SK-N-DZ (cell line): Measurements from ENCODE around the gene MRPS5. TPM values are rescaled to one million over a fixed set of nuclear protein-coding genes. Genes with fewer than 3 reads are reported as not detected.
"Not testable (repeated sequence)": the region's sequence is repeated elsewhere in the genome, so short reads cannot be mapped to it uniquely, and the experiment has no call there.

Experiments
- DNase-seq: peaks from one replicate; pipeline ENCODE4 v3.0.0-alpha.2; 2015; ENCODE audit warnings: low spot score
- polyA plus RNA-seq, 2 experiments: library from polyadenylated mRNA; depleted of rRNA; stranded (reverse); fragments of >200 nt; gene quantifications; 2 replicates each; pipeline ENCODE4 v1.2.3, GENCODE V29; 2014

Gene MRPS5
- 87.7 and 91.8 TPM in 2 replicates for polyA plus RNA-seq (2014; cell fraction: cytosol; rRNA removed)
- polyA plus RNA-seq (2014; cell fraction: nucleus; rRNA removed), result 107 and 116 TPM in 2 replicates

DNA sequence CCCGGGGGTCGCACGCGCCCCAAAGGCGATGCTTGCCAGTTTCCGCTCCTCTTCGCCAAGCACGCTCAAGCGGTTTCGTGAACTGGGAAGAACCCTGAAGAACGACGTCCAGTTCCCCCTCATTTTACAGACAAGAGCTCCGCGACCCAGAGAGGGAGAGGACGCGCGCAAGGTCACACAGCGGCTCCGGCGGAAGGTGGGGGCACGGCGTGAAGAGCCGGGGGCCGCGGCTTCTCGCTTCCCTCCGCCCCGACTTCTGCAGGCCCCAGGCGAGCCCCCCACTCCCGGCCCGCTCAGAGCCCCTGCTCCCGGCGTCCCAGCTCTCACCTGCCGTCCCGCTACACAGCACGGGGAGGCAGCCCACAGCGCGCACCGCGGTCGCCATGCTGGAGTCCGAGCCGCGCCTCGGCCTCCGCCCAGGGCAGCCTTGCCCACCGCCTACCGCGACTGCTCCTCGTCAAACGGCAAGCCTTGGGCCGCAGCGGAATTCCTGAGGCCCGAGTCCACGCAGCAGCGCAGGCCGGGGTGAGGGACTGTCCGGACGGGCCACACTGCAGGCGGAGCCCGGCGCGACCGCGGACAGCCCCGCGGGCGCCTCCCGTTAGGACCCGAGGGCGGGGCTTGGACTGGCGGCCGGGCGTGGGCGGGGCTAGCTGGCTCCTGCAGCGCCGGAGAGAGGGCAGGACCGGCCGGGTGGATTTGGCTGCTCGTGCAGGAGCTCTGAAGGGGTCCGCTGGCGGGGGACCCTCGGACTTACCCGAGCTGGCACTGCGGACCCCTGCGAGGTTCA lies at the start of gene MRPS5:
TSS of gene MRPS5 (minus strand) at position 402 of the 790 bp plus-strand sequence. CDS start at position 385, 17 bp downstream.
- peak; percentile 79 for DNase-seq

DNA sequence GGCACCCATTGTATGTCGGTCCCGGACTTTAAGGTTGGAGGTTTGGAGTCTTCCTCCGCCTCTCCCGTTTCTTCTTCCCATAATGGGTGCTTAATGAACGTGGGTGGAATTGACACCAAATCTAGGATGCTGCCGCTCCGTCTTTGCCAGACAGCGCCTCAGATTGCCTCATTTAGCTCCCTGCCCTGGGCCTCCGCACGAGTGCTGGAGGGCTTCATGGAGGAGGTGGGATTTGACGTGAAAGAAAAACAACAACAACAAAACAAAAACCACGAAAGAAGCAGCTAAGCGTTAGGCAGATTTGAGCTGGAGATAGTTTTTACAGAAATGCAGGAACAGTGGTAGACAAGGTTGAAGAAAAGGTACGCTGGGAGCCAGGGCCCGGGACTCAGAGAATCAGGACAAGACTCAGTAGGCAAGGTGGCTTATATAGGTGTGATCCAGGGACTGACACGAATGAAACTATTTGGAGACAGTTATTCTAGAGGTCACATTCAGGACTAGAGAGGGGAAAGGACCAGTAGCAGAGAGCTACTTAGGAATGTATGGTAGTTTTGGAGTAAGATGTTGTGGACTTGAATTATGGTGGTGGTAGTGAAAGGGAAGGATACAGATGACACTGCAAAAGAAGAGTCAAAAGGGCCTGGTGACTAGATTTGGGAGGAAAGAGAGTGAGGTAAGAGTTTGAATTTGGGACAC lies 44.6 kb upstream of the MRPS5 start:
- no peak for DNase-seq

DNA sequence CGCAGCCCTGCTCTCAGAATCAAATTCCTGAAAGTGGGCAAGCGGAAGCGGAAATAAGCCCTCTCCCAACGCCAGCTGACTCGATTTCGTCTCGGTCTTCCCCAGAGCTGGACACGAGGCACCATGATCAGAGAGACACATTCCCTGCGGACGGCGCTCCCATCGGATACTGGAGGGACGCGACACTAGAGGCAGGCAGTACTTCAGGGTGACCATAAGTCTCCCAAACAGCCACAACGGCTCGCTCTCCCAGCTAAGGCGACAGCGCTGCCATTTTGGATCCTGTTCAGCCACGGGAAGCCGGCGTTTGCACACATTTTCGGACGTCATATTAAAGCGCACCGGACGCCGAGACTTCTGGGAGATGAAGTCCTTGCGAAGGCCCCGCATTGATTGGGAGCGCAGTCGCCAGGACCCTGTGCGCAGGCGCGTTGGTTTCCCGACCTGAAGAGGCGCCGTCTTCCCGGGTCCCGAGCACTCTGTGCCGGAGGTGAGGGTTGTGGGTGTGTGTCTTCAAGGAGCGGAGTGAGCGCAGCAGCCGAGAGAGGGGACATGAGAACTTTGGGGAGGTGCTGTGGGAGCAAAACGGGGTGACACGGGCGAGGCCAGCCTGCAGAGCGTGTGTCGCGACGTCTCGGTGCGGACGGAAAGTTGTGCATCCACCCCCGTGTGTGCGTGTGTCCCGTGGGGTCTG lies 43.9 kb upstream of the MRPS5 start, which contains the start of gene ZNF2:
TSS of gene ZNF2 (plus strand) at position 439 of the 694 bp plus-strand sequence. CDS start 10,418 bp downstream, outside the sequence.
- DNase-seq, result peak; percentile 97

DNA sequence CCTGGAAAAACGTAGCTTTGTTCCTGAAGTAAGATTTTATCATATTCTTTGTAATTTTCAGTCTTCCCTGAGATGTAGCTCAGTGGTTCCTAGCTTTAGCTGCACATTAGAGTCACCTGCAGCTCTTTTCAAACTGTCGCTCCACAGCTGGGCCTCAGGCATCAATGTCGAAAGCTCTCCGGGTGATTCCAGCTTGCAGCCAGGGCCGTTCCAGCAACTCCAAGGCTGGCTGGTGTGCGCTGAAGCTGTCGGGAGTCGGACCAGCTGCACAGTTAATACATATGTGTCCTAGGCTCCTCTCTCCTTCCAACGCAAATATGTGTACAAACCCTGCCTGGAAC lies 43.4 kb upstream of the MRPS5 start:
- no peak for DNase-seq

DNA sequence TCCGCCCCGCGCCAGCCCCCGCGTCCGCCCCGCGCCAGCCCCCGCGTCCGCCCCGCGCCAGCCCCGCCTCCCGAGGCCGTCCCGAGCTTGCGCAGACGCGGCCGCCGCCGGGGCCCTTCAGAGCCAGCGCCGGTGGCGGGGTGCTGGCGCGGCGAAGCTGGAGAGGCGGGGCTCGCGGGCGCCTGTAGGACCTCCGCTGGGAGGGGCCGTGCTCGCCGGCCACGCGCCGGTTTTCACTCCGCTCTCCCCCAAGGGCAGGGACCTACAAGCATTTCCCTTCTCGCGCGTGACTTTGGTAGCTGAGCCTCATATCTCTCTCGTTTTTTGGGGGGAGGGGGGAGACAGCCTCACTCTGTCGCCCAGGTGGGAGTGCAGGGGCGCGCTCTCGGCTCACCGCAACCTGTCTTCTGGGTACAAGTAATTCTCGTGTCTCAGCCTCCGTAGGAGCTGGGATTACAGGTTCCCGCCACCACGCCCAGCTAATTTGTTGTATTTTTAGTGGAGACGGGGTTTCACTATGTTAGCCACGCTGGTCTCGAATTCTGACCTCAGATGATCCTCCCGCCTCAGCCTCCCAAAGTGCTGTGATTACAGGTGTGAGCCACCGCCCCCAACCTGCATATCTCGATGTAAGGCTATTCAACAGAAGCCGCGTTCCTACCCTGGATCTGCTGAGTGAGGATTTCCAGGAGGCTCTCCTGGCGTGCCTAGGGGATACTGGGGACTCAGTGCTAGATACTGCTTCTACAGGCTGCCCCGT lies 38.3 kb upstream of the MRPS5 start, which contains the start of gene ZNF514:
TSS of gene ZNF514 (minus strand) at position 159 of the 760 bp plus-strand sequence. CDS start 6,595 bp downstream, outside the sequence.
- DNase-seq, result peak; percentile 70

DNA sequence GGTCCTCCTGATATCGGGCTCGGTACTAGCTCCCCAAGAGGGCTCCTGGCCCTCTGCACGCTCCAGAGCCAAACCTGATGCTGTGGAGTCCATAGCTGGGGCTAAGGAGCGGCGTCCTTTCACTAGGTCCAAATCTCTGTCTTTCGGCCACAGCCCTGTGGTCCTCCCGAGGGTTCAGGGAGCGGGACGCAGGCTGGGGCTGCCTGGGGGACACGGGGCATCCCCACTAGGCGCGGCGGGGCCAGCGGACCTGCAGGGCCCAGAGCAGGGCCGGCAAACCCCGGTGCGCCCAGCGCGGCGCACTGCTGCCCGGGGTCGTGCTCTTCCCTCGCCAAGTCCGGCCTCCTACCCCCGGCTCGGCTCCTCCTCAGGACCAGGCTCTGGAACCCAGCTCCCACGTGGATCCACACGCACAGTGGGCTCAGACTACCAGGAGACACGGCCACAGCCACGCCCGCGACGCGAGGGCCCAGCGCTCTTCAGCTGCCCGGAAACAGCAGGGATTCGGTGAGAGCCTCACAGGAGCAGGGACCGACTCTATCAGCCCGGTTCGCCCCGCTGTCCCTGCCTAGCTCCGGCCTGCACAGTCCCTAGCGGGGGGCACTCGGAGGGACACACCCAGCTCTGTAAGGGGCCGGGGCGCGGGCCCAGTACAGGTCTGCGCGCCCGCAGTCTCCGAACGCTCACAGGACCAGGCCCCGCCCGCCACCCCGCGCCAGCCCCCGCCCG lies 37.4 kb upstream of the MRPS5 start:
- DNase-seq, result peak; percentile 31

DNA sequence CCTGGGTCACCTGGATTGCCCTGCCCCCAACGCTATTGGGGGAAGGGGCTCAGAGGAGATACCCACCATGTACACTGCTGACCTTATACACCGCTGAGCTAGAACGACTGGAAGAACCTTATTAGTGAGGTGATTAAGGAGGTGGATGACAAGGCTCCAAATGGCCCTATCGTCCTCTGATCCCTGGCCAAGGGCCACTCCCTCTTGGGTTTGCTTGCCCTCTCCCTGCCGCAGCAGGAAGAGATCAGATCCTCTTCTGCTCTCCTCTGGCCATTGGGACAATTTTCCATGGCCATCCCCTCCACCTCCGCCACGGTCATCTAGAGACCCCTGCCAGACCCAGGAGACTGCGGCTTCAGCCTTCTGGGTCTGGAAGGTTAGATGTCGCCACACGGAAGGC lies 36.8 kb upstream of the MRPS5 start:
- peak; percentile 14 for DNase-seq

DNA sequence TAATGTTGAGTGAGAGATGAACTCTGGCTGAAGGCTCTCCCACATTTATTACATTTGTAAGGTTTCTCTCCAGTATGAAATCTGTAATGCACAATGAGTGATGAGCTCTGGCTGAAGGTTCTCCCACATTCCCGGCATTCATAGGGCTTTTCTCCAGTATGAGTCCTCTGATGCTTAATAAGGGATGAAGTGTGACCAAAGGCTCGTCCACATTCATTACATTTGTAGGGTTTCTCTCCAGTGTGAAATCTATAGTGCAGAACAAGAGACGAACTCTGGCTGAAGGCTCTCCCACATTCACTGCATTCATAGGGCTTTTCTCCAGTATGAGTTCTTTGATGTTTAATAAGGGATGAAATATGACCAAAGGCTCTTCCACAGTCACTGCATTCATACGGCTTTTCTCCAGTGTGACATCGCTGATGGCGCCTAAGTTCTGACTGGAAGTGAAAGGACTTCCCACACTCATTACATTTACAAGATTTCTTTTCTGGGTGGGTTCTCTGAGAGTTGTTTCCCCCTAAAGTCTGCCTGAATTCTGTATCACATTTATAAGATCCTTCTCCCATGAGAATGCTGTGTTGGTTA lies 27.9 kb upstream of the MRPS5 start:
- no peak for DNase-seq

DNA sequence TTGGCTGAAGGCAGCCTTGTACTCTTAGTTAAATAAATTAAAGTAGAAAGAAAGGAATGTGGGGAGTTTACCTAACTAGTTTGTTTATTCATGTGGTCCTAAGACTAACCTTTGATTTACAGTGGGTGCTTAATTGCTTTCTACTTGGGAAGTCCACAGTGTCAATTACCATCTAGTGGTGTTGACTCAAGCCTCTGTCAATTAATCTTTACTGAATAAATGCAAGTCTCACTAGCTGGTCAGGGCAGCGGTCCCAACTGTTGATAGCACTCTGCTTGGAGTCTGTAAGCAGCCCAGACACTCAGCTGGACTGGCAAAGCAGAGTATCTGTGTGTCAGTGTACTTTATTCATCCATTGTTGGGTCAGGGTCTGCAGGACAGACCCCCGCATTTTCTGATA lies 22.2 kb upstream of the MRPS5 start:
- DNase-seq, result no peak

DNA sequence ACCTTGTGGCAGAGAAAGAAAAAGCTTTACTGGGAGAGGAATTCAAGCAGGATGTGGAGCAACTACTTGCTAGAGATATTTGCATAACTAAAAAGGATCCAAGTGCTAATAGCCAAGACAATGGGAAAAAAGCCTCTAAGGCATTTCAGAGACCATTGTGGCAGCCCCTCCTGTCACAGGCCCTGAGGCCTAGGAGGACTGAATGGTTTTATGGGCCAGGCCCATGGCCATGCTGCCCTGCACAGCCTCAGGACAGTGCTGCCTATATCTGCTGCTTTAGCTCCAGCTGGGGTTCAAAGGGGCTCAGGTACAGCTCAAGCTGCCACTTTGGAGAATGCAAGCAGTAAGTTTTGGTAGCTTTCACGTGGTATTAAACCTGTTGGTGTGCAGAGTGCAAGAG lies 17.1 kb upstream of the MRPS5 start:
- DNase-seq, result no peak

DNA sequence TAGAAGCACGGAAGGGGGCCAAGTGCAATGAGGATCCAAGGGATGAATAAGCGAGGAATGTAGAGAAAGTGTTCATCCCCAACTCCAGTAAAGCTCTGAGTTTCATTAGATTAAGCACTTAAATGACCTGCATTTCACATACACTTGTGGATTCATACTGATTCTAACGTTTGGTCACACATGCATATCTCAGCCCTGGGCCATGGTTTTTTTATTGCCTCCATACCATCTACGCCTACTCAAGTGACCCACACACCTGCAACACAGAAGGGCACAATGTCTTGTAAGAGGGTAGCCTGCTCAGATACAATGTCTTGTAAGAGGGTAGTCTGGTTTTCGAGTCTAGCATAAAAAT lies 566 bp upstream of the MRPS5 start:
- no peak for DNase-seq

DNA sequence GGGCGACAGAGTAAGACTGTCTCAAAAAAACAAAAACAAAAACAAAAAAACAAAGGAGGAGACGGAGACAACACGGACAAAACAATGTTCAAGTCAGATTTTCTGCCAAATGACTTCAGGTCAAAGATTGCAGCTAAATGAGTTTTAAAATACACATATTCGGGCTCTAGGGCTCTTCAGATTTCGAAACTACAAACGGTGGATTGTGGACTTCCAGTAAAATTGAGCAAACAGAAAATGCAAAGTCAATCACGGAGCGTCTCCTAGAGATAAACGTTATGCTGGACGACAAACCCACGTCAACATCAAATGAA lies 558 bp downstream of the MRPS5 start:
- no peak for DNase-seq

DNA sequence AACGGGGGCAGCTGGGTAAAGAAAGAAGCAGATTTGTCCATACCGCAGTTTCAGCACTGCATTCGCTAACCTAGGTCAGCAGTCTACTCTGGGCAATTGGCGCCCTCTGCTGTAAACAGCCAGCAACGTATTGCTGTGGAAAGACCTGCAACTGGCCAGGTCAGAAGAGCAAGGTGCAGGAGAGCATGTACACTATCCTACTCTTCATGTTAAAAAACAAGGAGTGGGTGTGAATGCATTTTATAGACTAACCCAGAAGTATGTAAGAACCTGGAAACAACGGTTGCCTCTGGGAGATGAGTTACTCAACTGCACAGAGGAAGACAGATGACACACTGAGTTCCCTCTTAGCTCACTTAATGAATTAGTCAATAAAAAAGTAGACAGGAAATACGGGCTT lies 6.2 kb downstream of the MRPS5 start:
- DNase-seq, result peak; percentile 61

DNA sequence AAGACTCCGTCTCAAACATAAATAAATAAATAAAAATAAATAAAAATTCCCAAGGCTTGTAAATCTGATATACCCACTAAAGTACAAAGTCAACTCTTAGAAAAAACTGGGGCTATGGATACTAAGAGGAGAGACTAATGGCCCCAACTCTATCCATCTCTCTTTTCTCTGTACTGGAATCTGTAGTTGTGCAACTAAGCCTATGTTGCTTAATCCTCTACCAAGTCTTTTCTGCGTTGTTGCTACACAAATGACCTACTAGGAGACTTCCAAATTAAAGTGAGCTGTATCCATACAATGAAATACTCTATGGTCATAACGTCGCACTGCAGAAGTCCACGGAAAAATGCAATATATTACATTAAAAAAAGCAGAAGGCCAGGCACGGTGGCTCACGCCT lies 8.1 kb downstream of the MRPS5 start:
- no peak for DNase-seq

DNA sequence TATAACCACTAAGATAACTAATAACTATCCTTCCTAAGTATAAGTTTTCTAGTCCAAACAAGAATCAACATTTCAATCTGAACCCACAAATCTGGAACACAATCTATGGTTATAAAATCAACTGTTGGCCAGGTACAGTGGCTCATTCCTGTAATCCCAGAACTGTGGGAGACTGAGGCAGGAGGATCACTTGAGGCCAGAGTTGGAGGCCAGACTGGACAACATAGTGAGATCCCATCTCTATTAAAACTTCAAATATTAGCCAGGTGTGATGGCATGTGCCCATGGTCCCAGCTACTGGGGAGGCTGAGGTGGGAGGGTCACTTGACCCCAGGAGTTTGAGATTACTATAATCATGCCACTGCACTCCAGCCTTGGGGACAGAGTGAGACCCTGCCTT lies 11.2 kb downstream of the MRPS5 start:
- no peak for DNase-seq

DNA sequence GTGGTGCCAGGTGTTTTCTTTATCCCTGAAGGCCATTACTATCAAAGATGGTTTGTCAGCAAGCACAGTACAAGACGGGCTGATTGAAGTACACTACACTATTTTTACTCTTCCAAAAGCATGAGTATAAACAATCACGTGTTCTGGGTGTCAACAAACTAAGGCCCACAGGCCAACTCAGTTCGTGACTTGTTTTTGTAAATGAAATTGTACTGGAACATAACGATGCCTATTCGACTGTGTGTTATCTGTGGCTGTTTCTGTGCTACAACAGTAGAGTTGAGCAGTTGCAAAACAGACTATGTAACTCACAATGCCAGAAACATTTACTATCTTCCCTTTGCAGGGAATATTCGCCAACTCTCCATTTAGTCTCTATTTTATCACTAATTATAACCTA lies 12.3 kb downstream of the MRPS5 start:
- DNase-seq, result no peak

DNA sequence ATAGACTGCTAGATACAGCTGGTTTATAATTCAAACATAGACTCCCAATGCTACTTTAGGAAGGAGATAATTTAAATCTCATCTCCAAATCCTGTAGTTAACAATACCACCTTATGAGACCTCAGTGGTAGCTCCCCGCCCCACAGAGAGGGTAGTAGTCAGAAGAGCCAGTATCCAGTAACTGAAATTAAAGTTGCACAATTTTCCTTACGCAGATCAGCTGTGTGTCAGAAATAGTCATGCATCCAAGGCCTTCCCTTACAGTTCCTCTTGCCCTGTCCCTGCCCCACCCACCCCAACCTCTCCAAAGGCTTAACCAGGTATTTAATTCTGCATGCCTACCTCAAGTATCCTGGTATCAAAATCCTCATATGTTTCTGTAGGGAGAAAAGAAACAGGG lies 15.5 kb downstream of the MRPS5 start:
- DNase-seq, result no peak

DNA sequence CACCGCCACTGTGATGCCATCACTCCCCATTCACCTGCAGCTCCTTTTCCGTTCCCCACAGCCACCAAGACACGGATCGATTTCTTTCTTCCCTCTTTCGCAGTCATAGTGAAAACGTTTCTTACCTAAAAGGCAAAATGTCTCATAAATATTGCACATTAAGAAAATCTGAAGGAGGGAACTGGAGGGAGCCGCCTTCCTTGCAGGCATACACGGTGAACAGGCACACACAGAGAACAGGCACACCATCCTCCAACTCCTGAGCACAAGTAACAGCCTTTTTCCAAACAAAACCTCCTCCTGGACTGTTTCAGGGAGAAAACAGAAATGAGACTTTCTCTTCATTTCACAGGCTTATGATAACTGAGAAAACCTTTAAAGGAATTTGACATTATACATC lies 17.0 kb downstream of the MRPS5 start:
- DNase-seq, result no peak

DNA sequence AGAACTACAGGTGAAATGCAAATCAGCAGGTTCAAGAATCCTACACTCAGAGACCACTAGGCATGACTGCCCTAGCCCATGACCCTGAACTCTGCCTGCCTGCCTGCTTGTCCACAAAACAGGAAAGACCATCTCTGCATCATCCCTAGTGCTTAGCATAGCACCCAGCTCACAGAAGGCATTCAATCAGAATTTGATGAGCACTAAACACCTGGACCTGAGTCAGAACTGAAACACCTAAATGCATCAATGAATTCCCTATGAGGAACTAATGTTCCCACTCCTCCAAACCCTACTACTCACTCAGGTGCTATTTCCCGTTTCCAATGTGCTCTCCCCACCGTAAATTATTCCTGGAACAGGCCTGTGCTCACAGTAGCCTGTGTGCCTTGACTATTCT lies 21.7 kb downstream of the MRPS5 start:
- no peak for DNase-seq

DNA sequence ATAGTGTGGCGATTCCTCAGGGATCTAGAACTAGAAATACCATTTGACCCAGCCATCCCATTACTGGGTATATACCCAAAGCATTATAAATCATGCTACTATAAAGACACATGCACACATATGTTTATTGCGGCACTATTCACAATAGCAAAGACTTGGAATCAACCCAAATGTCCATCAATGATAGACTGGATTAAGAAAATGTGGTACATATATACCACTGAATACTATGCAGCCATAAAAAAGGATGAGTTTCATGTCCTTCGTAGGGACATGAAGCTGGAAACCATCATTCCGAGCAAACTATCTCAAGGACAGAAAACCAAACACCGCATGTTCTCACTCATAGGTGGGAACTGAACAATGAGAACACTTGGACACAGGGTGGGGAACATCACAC lies 23.3 kb downstream of the MRPS5 start:
- not testable (repeated sequence) for DNase-seq
